Smooth muscle cell of the pulmonary artery (primary cell): Measurements from ENCODE around the gene COL8A2. TPM values are rescaled to one million over a fixed set of nuclear protein-coding genes. Genes with fewer than 3 reads are reported as not detected.

ENCODE experiments used
- total RNA-seq: library from RNA; depleted of rRNA; stranded (reverse); fragments of >200 nt; gene quantifications from 2 replicates; pipeline ENCODE4 v1.2.3, GENCODE V29; 2014

Gene COL8A2
- 6.6 and 13.8 TPM in 2 replicates for total RNA-seq

GRCh38 chr1:36125129-36125991, at the start of gene COL8A2:
TSS of gene COL8A2 (minus strand) at chr1:36125222. CDS start at chr1:36100242, 24,980 bp downstream.

DNA sequence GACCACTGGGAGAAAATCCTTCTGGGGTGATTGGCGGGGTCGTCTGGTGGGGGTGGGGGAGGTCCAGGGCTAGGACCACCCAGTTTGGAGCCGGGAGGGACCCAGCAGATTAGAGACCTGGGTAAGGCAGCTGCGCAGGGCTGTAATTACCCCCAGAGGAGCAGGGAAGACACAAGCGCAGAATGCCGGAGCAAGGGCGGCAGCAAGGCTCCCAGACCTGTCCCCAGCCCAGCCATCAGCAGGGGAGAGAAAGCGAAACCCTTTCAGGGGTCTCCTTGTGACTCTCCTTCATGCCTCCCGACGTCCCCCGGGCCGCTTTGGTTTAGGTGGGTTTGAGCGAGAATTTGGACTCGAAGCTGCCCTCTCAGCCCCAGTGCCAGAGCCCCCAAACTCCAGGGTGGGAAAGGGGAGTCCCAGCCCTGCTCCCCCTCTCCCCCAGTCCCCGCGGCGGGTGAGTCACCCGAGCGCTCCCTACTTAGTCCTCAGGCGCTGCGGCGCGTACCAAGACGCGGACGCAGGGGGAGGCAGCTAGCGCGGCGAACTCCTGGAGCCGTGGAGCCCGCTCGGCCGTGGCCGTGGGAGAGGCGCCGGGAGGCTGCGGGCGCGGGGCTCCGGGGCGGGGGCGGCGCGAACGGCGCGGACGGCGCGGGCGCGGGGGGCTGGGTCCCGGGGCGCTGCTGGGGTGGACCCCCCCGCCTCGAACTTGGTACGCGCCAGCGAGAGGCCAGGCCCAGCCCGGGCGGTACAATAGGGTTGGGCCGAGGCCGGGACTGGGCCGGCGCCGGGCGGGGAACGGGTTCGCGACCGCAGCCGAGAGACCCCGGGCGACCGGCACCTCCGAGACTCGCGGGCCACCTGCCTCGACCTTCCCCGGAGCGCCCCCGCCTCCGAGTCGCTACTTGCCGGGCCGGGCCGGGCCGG, 30.6 kb upstream of the COL8A2 start, which contains the start of gene MAP7D1:
MAP7D1 (plus strand) TSS at position 753 of the 921 bp plus-strand sequence. CDS start 258 bp downstream, outside the sequence.

DNA sequence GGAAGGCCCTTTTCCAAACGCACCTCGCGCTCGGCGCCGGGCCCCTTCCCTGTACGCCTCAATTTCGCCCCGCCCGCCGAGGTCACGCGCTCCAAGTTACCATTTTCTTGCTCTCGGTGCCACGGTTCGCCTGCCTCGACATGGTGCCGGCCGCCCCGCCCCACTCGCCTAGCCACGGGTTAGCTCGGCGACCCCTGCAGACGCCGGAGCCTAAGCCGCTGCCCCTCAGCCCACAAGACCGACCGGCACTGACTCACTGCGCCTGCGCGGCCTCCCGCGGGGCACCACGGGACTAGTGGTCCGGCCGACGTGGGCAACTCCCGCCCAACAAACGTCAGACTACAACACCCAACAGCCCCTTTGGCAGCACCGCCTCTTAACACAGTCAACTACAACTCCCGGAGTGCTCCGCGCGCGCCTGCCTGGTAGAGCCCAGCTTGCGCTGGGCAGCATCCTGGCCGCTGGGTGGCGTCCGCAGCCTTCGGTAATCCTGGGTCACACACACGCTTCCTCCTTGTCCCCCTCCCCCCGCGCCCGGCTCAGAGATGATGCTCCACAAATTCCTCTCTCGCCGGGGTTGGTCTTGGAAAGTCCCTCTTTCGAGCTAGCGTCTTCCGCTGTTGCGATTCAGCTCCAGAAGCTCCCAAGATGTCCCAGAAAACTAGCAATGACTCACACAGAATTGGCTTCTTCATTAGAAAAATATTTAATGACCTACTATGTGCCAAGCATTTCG, 24.4 kb upstream of the COL8A2 start, which contains the start of gene TRAPPC3:
TRAPPC3 (minus strand) TSS at position 250 of the 736 bp plus-strand sequence; CDS start at position 142, 108 bp downstream.

DNA sequence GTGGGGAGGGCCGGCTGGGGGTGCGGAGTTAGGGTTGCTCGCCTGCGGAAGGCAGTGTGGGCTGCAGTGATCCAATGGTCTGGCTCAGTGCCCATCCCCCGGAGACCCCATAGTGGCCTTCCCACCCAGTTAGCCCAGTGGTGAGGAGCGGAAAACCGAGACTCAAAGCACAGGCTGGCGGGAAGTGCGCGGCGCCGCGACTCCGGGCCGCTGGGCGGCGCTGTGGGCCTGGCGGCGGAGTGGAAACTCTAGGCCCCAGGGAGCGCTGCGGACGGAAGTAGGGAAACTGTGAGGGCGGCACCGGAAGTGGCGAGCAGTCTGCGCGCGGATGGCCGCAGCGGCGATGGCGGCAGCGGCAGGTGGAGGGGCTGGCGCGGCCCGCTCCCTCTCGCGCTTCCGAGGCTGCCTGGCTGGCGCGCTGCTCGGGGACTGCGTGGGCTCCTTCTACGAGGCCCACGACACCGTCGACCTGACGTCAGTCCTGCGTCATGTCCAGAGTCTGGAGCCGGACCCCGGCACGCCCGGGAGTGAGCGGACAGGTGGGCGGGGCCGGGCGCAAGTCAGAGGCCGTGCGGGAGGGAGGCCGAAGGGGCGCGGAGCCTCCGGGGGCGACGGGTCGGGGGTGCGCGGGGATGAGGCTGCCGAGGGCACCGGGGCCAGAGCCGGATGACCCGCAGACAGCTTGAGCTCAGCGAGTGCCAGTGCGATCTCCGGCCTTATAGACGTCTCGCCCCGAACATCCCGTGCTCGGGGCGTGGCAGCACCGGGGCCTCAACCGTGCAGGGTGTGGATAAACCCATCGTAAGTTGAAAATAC, 36.2 kb downstream of the COL8A2 start, which contains the start of gene ADPRS:
ADPRS (plus strand) TSS at position 316 of the 816 bp plus-strand sequence; CDS start at position 329, 13 bp downstream.

DNA sequence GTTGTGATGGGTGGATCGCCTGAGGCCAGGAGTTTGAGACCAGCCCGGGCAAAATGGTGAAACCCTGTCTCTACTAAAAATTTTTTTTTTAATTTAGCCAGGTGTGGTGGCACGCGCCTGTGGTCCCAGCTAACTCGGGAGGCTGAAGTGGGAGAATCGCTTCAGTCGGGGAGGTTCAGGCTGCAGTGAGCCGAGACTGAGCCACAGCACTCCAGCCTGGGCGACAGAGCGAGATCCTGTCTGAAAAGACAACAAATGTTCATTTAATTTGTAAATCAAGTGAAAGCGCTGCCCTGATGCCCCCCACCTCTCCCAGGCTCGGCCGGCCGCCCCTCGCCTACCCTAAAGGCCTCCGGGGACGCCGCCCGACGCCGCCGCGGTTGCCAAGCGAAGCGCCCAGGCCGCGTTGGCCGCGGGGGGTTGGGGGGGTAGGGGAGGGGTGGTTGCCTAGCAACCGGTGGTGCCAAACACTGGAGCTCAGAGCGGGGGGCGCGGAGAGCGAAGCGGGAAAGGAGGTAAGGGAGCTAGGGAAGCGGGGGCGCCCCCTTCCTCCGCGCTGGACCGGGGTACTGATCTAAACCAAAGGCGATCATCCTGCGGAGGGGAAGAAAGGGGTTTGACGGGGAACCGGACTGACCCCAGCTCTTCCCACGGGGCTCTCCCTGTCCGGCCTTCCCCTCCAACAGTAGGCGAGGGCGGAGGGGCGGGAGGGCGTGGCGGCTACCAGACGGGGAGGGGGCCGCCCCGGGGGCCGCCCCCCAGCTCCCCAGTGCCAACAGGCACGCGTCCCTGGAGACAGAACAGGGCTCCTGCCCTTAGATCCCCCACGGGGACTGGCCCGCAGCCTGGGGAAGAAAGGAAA, 41.2 kb downstream of the COL8A2 start, which contains the start of gene TEKT2:
TEKT2 (plus strand) TSS at position 460 of the 862 bp plus-strand sequence. CDS start 828 bp downstream, outside the sequence.

Other genes starting within 250 kb of the COL8A2 start
- gene AGO1, start 242.0 kb downstream of the COL8A2 start, total RNA-seq, result 26.4 and 31.3 TPM in 2 replicates
- gene AGO3, start 194.1 kb downstream of the COL8A2 start, total RNA-seq, result 24.0 and 39.5 TPM in 2 replicates
- gene TEKT2, start 41.1 kb downstream of the COL8A2 start, total RNA-seq, result 0.33 and 0.36 TPM in 2 replicates
- gene ADPRS, start 36.3 kb downstream of the COL8A2 start, total RNA-seq, result 27.4 and 35.4 TPM in 2 replicates
- 61.5 and 65.4 TPM in 2 replicates for gene TRAPPC3, start 24.3 kb upstream of the COL8A2 start, total RNA-seq
- gene MAP7D1, start 30.9 kb upstream of the COL8A2 start, total RNA-seq, result 81.4 and 103 TPM in 2 replicates
- 88.9 and 101 TPM in 2 replicates for gene THRAP3, start 99.2 kb upstream of the COL8A2 start, total RNA-seq
- 10.0 and 13.6 TPM in 2 replicates for gene SH3D21, start 181.1 kb upstream of the COL8A2 start, total RNA-seq
- 130 and 131 TPM in 2 replicates for gene EVA1B, start 198.4 kb upstream of the COL8A2 start, total RNA-seq